Measurements from ENCODE around the gene MRPL1. TPM values are rescaled to one million over a fixed set of nuclear protein-coding genes. Genes with fewer than 3 reads are reported as not detected.
"Not testable (repeated sequence)": the region's sequence is repeated elsewhere in the genome, so short reads cannot be mapped to it uniquely, and the experiment has no call there.

MRPL1 gene
- total RNA-seq, 1 donor from 2014 or later, result 30.5 TPM

- DNase-seq (ENCODE audit: low spot score), result no peak
Observed at GRCh38 chr4:77849278-77849965, 13.2 kb upstream of the MRPL1 start.

- no peak for DNase-seq (ENCODE audit: low spot score)
Observed at GRCh38 chr4:77852892-77853495, 9.6 kb upstream of the MRPL1 start.

GRCh38 chr4:77854431-77855111, 8.1 kb upstream of the MRPL1 start:
- DNase-seq (ENCODE audit: low spot score), result no peak

DNA sequence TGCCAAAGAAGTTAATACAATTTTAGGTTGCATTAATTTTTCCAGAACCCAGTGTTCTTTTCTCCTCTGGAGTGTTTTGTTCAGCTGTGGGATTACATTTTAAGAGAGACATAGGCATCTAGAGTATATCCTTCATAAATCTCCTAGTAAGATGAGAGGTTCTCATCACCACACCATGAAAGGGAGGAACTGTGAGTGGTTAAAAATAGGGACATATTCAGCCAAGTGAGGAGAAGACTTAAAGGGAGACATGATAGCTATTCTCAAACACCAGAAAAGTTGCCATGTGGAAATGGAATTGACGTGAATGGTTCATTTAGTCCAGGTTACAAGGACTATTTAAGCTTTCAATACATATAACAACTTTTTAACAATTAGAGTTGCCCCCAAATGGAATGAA, 6.5 kb upstream of the MRPL1 start:
- no peak for DNase-seq (ENCODE audit: low spot score)

- DNase-seq (ENCODE audit: low spot score), result no peak
Observed at GRCh38 chr4:77859256-77859655, 3.4 kb upstream of the MRPL1 start.

DNA sequence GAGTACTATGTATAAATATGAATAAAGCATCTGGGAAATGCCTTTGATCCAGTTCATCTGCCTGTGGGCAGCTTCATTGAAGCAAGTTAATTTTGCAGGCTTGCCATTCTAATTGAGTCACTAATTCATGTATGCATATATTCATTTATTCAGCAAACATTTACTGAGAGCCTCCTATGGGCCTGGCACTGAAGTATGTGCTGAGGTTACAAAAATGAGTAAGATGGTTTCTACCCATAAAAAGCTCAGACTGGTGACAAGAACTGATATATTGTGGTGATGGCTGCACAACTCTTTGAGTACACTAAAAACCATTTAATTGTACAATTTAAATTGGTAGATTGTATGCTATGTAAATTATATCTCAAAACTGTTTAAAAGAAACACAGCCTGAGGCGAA, 1.1 kb upstream of the MRPL1 start:
- no peak for DNase-seq (ENCODE audit: low spot score)

DNA sequence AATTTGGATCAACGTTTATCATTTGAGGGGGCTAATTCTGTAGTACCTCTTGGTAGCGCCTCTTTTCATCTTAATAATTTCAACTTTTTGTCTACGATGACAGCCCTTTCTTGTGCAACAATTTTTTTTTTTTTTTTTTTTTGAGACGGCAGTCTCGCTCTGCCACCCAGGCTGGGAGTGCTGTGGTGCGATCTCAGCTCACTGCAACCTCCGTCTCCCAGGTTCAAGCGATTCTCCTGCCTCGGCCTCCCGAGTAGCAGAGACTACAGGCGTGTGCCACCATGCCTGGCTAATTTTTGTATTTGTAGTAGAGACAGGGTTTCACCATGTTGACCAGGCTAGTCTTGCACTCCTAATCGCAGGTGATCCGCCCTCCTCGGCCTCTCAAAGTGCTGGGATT, 711 bp downstream of the MRPL1 start:
- not testable (repeated sequence) for DNase-seq (ENCODE audit: low spot score)

DNA sequence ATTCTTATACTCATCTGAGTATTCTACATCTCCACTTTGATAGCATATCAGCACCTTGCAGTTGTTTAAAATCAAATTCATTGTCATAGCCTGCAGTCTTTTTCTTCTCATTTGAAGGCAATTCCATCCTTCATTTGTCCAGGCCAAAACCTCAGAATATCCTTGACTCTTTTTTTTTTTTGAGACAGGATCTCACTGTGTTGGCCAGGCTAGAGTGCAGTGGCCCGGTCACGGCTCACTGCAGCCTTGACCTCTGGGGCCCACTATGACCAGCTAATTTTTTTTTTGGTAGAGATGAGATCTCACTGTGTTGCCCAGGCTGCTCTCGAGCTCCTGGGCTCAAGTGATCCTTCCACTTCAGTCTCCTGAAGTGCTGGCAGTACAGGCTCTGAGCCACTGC, 2.6 kb downstream of the MRPL1 start:
- DNase-seq (ENCODE audit: low spot score), result no peak

DNA sequence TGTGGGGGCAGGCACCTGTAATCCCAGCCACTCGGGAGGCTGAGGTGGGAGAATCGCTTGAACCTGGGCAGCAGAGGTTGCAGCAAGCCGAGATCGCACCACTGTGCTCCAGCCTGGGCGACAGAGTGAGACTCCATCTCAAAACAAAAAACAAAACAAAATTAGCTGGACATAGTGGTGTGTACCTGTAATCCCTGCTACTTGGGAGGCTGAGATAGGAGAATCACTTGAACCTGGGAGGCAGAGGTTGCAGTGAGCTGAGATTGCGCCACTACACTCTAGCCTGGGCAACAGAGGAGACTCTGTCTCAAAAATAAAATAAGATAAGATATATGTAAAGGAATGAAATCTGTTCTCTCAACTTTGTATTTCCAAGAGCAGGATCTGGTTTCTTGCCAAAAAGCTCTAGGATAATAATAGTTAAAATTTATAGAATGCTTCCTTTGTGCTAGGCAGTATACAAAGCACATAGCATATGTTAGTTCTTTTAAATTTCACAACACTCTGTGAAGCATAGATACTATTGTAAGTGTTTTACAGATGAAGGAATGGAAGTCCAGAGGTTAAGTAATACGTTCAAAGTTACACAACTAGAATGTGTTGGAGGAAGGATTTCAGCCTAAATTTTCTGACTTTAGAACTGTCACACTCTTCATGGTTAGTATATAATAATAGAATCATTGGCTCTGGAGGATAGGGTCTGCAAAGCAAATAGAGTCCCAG, 10.3 kb downstream of the MRPL1 start:
- DNase-seq (ENCODE audit: low spot score), result no peak

DNA sequence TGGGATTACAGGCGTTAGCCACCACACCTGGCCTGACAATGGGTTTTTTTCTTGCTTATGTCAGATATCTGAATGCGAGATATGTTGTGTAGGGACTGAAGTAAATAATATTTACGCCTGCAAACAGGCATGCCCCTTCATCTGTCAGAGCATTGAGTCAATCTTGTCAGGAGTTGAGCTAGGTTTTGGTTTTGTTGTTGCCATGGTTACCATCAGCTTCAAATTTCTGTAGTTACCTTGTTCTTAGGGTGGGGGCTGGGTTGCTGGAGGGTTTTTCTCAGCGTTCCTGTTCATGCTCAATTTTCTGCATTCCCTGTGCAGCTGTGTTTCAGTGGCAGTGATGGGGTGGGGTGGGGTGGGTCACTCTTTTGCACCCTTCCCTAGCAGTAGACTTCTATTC, 14.5 kb downstream of the MRPL1 start:
- DNase-seq (ENCODE audit: low spot score), result no peak

DNA sequence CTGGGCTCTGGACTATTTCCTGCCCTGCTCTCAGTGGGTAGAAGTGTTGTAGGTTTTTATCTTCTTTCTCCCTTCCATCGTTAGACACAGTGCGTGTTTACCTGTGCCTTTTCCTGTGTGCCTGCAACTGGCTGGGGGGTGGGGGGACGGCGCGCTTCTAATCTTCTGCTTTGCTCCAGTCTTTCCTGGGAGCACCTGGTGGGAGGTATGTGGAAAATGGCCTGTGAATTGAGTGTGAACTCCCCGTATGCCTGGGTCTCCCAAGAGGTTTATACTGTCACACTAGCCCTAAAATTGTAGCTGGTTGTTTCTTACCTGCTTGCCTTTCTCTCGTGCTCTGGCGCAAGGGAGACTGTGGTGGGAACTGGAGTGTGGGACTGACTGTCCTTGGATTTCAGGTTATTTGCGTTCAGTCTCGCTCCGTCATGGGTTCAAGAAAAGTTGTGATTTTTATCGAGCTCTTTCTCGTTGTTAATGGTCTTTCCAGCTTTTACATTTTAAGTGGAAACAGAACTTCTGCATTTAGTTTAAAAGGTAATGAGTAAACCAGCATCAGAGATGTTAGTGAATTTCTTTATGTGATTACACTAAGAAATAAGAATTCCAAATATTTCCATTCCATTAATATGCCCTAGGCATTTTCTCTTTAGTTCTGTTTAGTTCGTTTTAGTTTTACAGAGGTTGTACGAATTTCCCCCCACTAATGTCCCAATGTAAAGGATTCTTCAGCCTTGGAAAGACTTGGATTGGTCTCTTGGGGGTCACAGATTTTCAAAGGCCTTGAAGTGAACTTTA, 15.3 kb downstream of the MRPL1 start:
- DNase-seq (ENCODE audit: low spot score), result no peak

DNA sequence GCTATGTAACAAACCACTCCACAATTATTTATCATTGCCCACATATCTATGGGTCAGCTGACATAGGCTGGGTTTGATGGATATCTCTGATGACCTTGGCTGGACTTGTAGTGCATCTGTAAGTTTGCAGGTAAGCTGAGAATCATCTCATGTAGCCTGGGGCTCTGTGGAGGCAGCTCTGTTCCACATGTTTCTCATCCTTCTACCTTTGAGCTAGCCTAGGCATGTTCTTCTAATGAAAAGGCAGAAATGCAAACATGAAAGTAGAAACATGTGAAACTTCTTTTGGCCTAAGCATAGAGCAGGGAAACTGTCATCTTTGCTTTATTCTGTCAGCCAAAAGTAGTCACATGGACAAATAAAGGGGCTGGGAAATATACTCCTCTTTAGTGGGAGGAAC, 18.2 kb downstream of the MRPL1 start:
- DNase-seq (ENCODE audit: low spot score), result no peak

- DNase-seq (ENCODE audit: low spot score), result no peak
Observed at GRCh38 chr4:77881460-77882295, 19.0 kb downstream of the MRPL1 start.

DNA sequence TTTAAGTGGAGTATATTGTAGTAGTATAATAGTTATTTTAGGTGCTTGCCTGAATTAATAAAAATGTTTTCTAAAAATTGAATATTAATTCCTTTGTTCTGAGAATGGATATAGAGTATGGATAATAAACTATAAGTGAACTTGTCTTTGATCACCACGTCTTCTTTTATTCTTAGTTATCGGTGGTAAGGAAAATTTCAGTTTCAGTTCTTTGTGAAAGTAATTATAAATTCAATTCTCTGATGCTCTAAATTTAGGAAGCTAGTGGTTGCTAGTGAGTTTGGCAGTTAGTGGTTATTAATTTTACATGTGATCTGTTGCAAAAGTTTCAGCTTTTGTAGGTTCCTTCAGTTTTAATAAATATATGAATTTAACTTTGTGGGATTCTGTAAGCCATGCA, 30.8 kb downstream of the MRPL1 start:
- DNase-seq (ENCODE audit: low spot score), result no peak

DNA sequence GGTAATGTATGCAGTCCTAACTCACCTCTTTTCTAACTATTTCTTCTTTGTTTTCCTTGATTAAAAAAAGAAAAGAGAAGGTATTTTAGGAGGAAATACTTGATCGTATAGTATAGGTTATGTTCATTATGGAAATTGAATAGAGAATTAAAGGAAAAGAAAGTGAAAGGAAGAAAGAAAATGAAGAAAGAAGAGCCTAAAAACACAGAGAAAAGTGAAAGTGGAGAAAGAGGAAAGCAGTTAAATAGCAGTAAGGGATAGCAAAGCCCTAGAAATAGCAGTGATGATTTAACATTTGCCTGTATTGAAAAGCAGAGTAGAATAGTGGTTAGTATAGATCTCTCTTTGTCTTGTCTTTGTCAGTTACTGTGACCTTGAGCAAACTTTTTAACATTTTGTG, 37.0 kb downstream of the MRPL1 start:
- DNase-seq (ENCODE audit: low spot score), result no peak

GRCh38 chr4:77903186-77903585, 40.6 kb downstream of the MRPL1 start:
- DNase-seq (ENCODE audit: low spot score), result no peak

DNA sequence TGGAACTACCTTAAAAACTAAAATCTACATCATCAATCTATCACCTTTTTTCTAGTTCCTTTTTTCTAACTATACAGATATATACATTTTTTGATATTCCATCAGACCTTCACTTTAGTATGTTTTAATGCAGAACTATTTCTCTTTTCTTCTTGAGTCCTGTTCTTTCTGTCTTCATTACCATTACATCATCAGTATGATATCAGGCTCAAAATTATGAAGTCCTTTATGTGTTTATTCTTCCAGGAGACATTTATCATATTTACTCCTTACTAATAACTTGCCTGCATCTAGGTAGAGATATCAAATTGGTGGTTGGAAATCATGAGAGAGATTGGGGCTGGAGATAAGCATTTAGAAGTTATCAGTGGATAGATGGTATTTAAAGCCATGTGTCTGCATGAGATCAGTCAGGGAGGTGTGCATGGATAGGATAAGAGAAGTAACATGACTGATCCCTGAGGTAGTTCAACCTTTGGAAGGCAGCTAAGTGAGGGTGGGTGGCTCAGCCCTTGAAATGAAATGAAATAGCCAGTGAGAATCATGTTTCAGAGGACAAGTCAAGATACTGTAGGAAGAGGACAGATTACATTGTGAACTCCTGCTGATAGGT, 43.1 kb downstream of the MRPL1 start:
- DNase-seq (ENCODE audit: low spot score), result no peak

- no peak for DNase-seq (ENCODE audit: low spot score)
Observed at GRCh38 chr4:77910676-77911075, 48.0 kb downstream of the MRPL1 start.

DNA sequence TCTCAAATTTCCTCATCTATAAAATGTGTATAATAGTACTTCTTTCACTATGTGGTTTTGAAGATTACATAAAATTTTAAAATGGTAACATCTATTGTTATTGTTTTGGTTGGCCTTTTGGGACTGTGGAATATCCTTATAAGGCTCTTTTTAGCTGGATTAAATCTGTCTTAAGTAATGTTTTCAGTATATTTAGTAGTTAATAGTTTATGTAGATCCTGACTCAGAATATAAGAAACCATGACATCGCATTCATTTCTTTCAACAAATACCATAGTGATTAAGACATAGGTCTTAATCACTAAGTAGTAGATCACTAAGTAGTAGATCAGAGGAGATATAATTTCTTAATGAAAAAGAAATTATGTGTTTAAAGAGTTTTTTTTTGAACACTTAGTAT, 48.5 kb downstream of the MRPL1 start:
- no peak for DNase-seq (ENCODE audit: low spot score)

DNA sequence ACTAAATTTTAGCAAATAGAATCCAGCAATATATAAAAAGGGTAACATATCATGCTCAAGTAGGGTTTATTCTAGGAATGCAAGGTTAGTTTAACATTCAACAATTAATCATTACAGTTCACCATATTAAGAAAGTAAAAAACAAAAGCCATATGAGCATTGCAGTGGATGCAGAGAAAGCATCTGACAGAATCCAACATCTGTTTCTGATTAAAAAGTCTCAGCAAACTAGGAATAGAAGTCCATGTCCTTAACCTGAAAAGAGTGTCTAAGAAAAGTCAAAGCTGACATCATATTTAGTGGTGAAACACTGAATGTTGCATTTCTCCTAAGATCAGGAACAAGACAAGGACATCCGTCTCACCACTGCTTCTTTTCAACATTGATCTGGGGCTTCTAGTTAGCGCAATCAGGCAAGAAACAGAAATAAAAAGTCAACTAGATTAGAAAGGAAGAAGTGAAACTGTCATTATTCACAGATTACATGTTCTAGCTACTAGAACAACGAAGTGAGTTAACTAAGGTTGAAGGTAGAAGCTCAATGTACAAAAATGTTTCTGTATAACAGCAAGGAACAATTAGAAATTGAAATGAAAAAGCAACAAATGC, 49.3 kb downstream of the MRPL1 start:
- DNase-seq (ENCODE audit: low spot score), result no peak

All from ureter (tissue), 1 donor.